HG03342 (cell line): ENCODE measurements around the gene GLCCI1.
"Not testable (repeated sequence)": the region's sequence is repeated elsewhere in the genome, so short reads cannot be mapped to it uniquely, and the experiment has no call there.

Source experiments
- ATAC-seq: cut with Tn5 transposase; IDR thresholded peaks from one replicate; pipeline ENCODE4 v1.9.1; 2021; ENCODE audit warnings: mild to moderate bottlenecking, moderate library complexity; ENCODE audit not compliant: unreplicated experiment

GLCCI1 gene

GRCh38 chr7:8042796-8043535 is 74.4 kb downstream of the GLCCI1 start:
- no peak for ATAC-seq

- no peak for ATAC-seq
Observed at GRCh38 chr7:8044761-8045430, 76.3 kb downstream of the GLCCI1 start.

GRCh38 chr7:8048067-8048466 is 79.5 kb downstream of the GLCCI1 start:
- ATAC-seq = not testable (repeated sequence)

GRCh38 chr7:8051373-8051772 is 82.8 kb downstream of the GLCCI1 start:
- no peak for ATAC-seq

GRCh38 chr7:8051998-8052397 is 83.4 kb downstream of the GLCCI1 start:
- no peak for ATAC-seq

GRCh38 chr7:8052824-8053223 is 84.2 kb downstream of the GLCCI1 start:
- ATAC-seq = no peak

- no peak for ATAC-seq
Observed at GRCh38 chr7:8056439-8056838, 87.8 kb downstream of the GLCCI1 start.

- ATAC-seq = no peak
Observed at GRCh38 chr7:8057566-8057965, 89.0 kb downstream of the GLCCI1 start.

GRCh38 chr7:8058322-8058721 is 89.7 kb downstream of the GLCCI1 start:
- ATAC-seq = no peak

GRCh38 chr7:8058852-8059251 is 90.3 kb downstream of the GLCCI1 start:
- no peak for ATAC-seq

GRCh38 chr7:8060241-8060640 is 91.6 kb downstream of the GLCCI1 start:
- no peak for ATAC-seq

- not testable (repeated sequence) for ATAC-seq
Observed at GRCh38 chr7:8063300-8063699, 94.7 kb downstream of the GLCCI1 start.

- ATAC-seq = no peak
Observed at GRCh38 chr7:8063706-8064297, 95.2 kb downstream of the GLCCI1 start.

GRCh38 chr7:8064828-8065227 is 96.2 kb downstream of the GLCCI1 start:
- ATAC-seq = no peak

GRCh38 chr7:8065356-8065813 is 96.8 kb downstream of the GLCCI1 start:
- ATAC-seq = no peak

- no peak for ATAC-seq
Observed at GRCh38 chr7:8068892-8069686, 100.5 kb downstream of the GLCCI1 start.

- ATAC-seq = no peak
Observed at GRCh38 chr7:8070451-8071180, 102.0 kb downstream of the GLCCI1 start.

GRCh38 chr7:8078418-8078817 is 109.8 kb downstream of the GLCCI1 start:
- no peak for ATAC-seq

GRCh38 chr7:8082762-8083161 is 114.2 kb downstream of the GLCCI1 start:
- no peak for ATAC-seq

GRCh38 chr7:8084836-8085235 is 116.2 kb downstream of the GLCCI1 start:
- ATAC-seq = no peak

- no peak for ATAC-seq
Observed at GRCh38 chr7:8085420-8085819, 116.8 kb downstream of the GLCCI1 start.
